ENCODE results near the gene DCAF11.

DCAF11 gene

DNA sequence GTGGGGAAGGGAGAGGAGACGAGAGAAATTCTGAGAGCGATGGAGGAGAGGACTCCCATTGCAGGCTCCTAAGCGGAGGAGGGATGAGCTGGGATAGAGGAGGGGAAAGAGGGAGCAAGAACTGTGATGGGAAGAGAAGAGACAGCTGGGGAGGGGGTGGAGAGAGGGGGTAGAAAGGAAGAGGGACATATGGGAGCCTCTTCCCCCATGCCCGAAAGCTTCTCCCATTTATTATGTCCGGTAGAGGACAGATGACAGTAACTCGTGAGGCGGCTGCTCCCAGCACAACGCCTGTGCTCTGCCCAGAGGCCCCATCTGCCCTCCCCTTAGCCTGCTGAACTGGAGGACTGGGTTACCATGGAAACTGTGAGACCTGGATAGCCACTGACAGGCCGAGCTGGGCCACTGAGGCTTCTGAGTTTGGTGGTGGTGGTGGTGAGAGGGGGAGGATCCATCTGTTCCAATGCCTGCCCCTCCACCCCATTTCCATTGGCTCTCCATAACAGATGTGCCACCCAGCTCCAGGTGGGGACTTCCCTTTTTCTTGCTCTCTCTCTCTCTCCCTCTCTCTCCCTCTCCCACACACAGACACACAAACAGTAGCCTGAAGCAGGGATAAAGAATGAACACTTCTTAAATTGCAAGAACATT lies 35.0 kb upstream of the DCAF11 start:
- DNase-seq, result no peak

DNA sequence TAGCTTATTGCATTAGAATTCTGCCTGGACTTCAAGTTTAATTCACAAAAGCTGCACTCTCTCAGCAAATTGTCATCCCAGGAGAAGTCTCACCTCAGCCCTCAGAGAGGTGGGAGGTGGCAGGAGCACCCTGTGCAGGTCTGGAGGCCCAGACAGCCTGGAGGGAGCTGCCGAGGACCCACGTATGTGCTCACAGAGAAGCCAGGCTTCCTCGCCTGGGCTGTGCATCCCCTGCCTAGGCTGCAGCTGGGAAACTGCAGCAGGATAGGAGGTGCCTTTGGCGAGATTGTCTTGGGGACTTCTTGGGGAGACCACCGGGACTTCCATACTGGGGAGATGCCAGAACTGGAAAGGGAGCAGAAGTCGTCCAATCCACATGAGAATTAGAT lies 34.4 kb upstream of the DCAF11 start:
- no peak for DNase-seq

DNA sequence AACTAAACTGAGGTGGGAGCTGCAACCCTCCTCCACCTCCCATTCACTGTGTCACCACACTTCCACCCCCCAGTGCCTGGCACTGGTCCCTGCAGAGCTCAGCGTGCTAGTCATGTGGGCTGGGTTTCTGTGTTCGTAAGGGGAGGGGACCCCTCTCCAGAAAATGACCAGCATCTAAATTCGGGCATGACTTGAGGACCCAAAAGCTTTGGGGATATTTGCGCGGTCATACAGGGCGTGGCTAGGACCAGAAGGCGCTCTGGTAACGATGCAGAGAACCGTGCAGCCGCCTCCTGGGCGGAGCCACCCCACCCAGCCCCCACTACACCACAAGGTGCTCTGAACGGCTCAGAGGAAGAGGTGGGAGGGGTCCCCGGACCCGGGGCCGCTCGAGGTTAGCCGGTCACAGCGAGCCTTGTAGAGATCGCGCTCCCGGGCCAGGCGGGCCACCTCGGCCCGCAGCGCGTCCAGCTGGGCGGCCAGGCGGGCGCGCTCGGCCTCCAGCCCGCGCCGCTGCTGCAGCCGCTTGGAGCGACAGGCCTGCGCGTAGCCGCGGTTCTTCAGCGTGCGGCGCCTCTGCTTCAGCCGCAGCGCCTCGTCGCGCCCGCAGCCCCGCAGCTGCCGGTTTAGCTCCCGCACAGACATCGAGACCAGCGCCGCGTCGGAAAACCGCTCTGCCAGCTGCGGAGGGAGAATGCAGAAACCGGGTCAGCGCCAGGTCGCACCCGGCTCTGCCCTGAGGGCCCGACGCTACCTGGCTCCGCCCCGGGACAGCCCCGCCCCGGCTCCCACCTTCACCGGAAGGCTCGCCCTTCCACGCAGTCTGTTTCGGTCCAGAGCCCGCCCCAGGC lies 33.5 kb upstream of the DCAF11 start:
- DNase-seq, result peak; percentile 52

DNA sequence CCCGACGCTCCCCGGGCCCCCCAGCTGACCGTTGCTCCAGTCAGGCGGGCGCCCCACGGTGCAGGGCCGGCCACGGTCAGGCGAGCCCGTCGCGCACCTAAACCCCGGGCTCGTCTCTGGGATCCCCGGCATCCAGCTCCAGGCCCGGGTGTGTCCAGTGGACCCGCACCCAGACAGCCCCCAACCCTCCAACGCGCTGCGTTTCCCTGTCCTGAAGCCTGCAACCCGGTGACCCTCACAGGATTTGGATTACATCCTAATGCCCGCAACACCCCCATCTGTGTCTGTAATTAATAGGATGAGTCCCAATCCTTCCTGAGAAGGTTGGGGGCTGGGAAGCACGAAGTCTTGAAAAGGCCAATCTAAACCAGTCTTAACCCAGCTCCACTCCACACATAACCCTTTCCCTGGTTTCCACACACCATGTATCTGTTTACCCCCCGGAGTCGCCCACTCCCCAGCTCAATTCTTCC lies 32.8 kb upstream of the DCAF11 start:
- DNase-seq, result no peak

DNA sequence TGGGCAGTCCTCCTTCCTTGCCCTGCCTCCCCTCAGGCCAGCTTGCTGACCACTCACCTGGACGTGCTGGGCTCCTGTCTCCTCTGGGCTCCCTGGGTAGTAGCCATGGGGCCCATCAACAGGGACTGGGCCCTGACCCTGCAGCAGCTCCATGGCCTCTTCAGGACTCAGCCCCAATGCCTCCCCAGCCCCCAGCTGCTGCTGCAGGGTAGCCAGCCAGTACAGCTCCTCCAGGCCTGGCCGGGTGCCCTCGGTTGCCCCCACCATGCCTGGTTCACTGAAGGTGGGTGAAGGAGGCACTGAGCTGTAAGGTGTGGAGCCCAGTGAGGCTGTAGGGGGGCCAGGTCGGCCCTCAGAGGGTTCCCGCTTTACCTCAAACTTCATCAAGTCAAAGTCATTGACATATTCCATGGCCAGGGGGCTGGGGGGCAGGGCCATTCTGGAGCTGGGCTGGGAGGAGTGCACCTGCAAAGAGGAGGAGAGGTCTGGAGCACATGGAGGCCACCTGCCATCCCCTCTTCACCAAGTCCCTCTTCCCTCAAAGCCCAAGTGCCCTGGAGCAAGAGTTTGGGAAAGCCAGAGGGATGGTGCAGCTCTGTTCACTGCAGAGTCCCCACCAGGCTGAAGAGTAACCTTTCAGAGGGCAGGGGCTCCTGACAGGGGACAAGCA lies 32.0 kb upstream of the DCAF11 start:
- DNase-seq, result no peak

DNA sequence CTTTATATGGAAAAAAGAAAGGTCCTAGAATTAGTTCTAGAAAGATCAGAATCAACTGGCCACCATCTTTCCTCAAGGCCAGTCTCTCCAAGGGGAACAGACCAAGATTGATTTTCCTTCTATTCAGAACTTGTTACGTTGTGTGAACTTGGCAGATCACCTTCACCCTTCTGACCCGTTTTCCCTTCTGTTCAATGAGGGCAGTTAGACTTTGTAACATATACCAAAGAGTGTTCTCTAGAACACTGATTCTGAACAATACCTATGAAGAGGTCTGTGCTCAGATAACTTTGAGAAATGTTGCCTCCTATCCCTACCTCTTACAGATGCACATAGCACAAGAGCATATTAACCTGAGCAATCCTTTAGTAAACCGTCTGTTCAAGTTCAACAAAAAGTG lies 31.1 kb upstream of the DCAF11 start:
- DNase-seq, result no peak

DNA sequence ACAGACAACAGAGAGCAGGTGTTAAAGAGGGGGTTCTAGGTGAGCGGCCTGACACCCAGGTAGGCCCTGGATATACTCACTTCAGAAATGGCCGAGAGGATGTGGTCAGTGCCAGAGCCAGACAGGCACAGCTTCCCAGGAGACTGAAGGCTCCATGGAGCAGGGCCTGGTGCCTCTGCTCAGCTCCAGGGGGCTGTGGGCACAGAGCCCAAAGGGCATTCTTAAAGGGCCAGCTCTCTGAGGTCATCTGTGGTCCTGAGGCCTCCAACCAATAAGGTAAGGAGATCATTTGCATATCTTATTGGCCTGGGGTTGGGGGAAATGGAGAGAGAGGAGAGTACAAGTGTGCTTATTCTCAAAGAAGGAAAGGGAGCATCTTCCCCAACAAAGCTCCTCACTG lies 30.1 kb upstream of the DCAF11 start:
- no peak for DNase-seq

DNA sequence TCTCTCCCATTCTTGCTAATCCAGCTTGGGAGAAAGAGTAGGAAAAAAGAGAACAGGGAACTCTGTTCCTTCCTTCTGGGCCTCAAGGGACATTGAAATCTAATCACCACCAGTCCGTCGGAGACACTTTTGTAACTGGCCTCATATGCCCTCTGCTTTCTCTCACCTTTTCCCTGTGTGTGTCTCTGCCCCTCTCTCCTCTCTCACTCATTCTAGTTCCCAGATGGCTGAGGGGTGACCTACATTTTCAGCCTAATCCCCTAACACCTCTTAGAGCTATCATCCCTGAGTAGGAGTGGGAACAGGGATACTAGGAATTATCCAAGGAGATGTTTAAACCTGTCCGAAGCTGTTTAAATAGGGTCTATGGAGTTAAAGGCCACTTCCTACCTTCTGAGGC lies 29.4 kb upstream of the DCAF11 start:
- no peak for DNase-seq

DNA sequence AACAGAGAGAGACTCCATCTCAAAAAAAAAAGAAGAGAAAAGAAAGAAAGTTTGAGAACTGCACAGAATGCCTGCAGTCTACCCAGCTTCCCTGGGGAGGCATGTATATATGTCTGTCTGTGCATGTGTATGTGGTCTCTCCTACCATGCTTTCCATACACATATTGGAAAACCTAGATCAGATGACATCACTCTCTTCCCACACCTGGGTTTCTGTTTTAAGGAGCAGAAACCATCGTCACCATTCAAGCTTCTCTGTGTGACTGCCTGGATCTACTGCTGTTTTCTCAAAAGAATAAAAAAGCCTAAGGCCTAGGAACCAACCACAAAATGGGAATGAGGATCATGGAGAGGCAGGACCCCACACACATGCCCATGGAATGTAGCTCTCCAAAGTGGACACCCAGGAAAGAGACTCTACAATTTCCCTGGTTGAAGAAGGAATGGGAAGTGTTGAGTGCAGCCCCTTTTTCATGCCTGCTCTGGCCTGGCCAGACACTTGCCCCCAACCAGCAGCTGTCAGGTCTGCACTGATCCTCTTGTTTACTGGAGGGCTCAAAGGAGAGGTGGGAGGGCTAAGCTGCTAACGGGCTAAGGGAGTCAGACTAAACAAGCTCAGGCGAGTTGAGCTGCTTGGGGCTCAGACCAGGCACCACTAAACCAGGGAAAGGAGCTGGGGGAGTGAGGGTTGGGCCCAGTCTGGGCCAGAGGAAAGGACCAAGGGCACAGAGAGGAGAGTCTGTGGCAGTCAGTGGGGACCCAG lies 28.2 kb upstream of the DCAF11 start:
- DNase-seq, result no peak

DNA sequence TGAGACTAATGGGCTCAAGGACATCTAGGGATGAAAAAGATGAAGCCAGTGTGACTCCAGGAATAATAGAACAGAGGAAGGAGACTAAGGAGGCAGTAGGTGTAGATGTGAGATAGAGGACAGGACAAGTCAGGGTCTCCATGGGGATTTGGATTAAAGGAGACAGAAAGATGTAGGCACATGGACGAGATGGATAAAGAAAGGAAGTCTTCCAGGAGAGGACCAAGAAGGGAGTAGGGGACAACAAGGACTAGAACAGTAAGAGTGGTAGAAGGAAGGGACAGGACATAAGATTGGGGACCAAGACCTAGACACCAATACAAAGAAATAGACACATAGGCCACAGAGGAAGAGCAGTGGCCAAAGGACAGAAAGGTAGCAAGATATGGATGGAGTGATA lies 27.6 kb upstream of the DCAF11 start:
- DNase-seq, result no peak

DNA sequence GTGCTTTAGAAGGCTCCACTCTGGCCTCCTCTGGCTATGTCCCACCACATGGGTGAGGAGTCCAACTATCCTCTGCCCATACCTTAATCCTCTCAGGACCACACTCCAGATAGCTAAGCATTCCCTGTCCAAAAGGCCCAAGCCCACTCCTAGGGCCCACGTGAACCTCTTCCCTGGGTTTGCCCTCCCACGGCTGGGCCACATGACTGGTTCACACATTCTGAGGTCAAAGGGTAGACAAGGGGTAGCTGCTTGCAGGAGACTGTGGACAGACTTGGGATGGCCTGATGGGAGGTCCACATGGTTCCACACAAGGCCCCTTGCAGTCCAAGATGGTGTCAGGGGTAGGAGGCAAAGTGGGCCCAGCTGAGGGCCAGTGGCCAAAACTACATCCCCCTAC lies 26.5 kb upstream of the DCAF11 start:
- no peak for DNase-seq

DNA sequence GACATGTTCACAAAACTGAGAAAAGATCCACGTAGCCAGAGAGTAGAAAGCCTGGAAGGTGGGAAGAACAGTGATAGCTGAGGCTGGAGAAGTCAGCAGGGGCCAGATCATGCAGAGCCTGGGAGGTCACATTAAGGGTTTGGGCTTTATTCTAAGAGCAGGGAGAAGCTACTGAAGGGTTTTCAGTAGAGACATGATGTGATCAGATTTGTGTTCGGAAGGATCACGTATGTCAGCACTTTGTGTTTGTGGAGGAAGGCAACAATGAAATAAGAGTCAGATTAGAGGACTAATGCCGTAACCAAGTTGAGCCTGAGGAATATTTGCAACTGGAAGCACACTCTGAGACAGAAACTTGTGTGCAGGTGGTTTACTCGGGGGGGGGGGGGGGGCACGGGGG lies 24.7 kb upstream of the DCAF11 start:
- no peak for DNase-seq

DNA sequence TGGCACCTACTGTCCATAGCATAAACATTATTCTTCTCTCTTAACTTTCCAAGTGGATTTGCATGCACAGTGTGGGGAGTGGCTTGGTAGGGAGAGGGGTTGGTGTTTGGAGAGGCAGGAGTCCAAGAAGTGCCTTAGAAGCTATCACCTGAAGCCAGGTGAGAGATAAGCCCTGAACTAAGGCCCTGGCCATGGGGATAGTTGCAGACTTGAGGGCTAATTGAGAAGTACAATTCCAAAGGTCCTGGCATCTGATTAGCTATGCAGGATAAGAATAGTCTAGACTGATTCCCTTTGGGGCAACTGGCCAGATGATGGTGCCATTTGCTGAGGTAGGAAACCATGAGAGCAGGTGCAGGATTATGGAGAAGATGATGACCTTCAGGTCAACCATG lies 22.5 kb upstream of the DCAF11 start:
- DNase-seq, result no peak

DNA sequence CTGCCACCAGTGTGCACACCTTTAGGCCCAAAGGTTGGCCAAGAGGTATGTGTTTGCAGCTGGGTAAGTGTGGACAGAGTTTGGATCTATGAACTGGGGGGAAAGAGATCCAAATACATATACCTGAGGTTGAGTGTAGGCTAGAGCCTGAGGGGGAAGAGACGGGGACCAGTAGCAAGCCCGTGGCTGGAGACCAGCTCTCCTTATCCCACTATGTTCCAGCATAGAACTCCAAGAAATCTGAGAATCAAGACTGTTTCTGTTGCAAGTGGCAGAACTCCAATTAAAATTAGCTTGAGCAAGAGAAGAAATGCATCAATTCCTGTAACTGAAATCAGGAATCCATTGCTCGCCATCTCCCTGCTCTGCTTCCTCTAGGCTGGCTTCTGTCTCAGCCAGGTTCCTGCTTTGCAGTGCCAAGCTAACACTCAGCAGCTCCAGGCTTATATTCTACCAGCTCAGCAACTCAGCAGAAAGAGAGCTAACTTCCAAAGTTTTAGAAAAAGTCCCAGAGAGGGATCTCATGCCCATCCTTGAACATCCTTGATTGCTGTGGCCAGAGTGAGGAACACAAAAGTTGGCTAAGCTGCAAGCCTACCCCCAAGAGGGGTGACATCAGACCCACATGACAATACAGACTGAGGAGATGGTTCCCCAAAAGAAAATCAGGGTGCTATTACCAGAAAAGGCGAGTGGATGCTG lies 21.9 kb upstream of the DCAF11 start:
- DNase-seq, result no peak

DNA sequence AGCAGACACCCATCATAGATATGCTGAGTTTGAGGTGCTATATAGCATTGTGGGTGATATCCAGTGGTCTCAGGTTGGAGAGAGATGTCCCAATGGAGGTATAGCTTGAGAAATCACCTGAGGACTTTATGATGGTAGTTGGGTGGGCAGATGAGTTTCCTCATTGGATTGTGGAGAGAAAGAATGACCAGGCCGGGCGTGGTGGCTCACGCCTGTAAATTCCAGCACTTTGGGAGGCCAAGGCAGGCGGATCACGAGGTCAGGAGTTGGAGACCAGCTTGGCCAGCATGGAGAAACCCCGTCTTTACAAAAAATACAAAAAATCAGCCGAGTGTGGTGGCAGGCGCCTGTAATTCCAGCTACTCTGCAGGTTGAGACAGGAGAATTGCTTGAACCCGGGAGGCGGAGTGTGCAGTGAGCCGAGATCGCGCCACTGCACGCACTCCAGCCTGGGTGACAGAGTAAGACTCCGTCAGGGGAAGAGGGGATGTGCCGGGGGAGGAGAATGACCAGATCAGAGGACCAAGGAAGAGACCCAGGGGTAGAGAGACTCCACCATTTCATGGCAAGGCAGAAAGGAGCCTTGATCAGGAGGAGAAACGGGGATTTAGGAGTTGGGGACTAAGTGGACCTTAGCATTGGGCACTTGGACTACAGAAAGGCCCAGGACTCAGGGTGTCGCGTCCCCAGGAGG lies 21.2 kb upstream of the DCAF11 start:
- no peak for DNase-seq

DNA sequence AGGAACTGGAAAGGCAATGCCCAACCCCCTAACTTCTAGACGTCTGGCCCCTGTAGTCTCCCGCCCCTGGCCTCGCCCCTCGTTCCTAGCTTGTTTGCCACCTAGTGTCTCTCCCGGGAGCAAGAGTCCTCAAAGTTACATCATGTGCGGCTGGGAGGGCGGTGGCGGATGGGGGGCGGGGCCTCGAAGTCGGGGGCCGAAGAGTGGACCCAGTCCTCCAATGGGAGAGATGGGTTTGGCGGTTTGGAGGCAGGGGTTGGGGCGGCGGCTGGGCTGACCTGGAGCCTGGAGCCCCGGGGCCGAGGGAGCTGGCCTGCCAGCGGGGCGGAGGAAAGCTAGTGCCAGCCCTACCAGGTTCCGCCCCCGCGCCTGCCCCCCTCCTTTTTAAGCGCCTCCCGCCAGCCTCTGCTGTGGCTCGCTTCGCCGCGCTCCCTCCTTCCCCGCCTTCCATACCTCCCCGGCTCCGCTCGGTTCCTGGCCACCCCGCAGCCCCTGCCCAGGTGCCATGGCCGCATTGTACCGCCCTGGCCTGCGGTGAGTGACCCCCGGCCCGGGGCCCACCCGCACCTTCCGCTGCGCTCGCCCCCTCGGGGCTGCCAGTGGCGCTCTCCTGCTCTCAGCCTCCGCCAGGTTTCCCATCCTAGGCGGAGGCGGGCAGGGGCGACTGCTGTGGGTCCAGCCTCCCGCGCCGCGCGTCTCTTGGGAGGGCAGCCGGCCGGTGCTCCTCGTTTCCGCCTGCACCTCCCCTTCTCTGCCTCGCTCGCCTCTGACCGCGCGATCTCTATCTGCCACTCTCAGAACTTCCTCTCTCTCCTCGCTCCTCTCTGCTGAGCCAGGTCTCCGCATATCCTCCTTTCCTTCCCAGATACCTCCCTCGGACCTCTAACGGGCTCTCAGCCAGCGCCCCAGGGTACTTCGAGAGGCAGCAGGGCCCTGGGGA lies 20.4 kb upstream of the DCAF11 start, which contains the start of gene PCK2:
PCK2 (plus strand) TSS at position 411 of the 940 bp plus-strand sequence; CDS start at position 506, 95 bp downstream.
- peak; percentile 92 for DNase-seq

DNA sequence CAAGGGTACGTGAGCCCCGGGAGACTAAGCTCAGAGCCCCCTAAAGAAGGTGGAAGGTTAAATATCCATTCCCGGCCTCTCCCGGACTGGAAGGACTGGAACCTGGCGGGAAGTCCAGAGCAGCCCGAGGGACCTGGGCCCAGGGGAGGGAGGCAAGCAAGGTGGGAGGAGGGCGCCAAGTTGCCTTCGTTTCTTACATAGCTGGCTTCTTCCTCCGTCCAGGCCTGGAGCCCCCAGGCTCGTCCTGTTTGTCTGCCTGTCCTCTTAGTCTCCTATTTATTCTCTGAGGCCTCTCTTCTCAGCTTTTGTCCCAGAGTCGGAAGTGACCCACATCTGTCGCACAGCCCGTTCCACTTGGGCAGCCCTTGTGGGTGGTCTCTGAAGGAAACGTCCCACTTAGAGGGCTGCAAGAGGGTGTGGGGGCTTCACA lies 19.7 kb upstream of the DCAF11 start:
- no peak for DNase-seq

DNA sequence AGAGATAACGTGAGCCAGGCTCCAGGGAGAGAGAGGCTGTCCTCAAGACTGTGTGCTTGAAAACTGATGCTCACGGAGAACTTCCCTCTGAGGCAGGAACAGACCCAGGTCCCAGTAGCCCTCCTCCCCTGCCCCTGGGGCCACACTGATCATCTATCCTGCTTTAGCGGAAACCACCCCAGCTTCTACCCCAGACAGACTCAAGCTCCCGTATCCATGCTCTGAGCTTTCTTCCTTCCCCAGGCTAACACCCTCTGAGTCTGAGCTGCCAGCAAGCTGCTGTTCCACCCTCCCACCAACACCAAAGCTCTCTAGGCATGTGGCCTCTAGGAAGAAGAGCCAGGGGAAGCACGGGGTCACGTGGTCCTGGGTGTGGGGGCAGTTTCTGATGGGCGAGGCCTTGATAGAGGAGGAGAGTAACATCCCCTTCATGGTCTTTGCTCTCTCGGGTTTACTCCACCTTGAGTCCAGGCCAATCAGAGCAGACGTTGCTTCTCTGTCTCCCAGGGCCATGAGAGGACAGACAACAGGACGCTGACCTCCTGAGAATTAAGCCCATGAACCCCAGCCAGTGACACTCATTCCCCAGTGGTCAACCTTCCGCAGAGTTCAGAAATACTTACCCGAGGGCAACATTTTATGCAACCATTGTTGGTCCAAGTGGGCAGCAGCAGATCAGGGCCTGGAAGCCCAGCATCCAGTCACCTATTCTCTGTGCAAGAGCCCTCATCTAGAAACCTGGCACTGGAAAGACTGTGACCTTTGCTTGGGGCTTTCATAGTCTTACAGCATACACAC lies 19.1 kb upstream of the DCAF11 start:
- peak; percentile 45 for DNase-seq

DNA sequence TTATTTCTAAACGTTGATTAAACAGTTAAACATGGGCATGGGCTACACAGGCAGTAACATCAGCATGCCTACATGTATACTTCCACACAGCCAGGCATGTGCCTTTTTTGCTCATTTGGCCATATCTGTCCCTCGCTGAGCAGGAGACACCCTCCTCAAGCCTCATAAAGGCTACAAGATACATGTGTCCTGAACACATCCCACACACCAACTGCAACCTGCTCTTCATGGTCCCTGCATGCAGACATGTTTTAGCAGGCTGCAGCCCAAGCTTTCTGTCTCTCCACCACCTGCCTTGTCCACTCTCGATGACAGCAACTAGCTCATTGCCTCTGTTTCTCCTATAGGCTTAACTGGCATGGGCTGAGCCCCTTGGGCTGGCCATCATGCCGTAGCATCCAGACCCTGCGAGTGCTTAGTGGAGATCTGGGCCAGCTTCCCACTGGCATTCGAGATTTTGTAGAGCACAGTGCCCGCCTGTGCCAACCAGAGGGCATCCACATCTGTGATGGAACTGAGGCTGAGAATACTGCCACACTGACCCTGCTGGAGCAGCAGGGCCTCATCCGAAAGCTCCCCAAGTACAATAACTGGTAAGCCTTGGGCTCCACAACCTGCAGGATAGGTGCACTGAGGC lies 17.9 kb upstream of the DCAF11 start:
- DNase-seq, result no peak

All from NK-92 treated with Interleukin-12 subunit alpha and Interleukin-12 subunit beta, amount 100 ng/mL, for 24 hours (cell line).